Posterior vena cava (tissue), 2 donors: ENCODE data around the gene YOD1. TPM values are rescaled to one million over a fixed set of nuclear protein-coding genes. Genes with fewer than 3 reads are reported as not detected.

ENCODE experiments used
- DNase-seq: peaks from one replicate; pipeline ENCODE4 v3.0.0-alpha.2; 2020; ENCODE audit warnings: low spot score
- intact Hi-C, 2 donors: fragments of 100-400 bp; cut with DNase I; formaldehyde crosslinking; loops; one replicate each; pipeline versions ENCODE4 v1.14.1 to v1.14.2; 2022 to 2023
- total RNA-seq, 2 donors: library from RNA; stranded (reverse); fragmentation: NEBNext Ultra II Directional; extraction: Animal tissue kit (Norgen Biotek cat#: 25700); gene quantifications; one replicate each; pipeline ENCODE4 v1.2.1, GENCODE V29; 2021
- donor health status: DM: yes; HTN: yes; CAD: no.
- donor health status: DM: yes; HTN: yes; CAD: no.

The YOD1 gene
- total RNA-seq, 2 donors from 2014 or later = 6.6 to 7.0 TPM

GRCh38 chr1:207019161-207019560, 31.8 kb downstream of the YOD1 start:
- intact Hi-C loops = no loop called here
- no peak for DNase-seq

- intact Hi-C loops = no loop called here
- no peak for DNase-seq
Measured at GRCh38 chr1:207018707-207019106, 32.3 kb downstream of the YOD1 start.

- no peak for DNase-seq
- intact Hi-C loops = no loop called here
Measured at GRCh38 chr1:207017615-207018559, 33.1 kb downstream of the YOD1 start.

GRCh38 chr1:207015791-207016190, 35.2 kb downstream of the YOD1 start:
- intact Hi-C loops = no loop called here
- no peak for DNase-seq

- no peak for DNase-seq
- intact Hi-C loops = no loop called here
Measured at GRCh38 chr1:207014728-207015127, 36.3 kb downstream of the YOD1 start.

- intact Hi-C loops = no loop called here
- DNase-seq = no peak
Measured at GRCh38 chr1:207013321-207014085, 37.5 kb downstream of the YOD1 start.

- DNase-seq = no peak
- intact Hi-C loops = no loop called here
Measured at GRCh38 chr1:207010726-207011125, 40.3 kb downstream of the YOD1 start.

GRCh38 chr1:207009945-207010344, 41.1 kb downstream of the YOD1 start:
- intact Hi-C loops = no loop called here
- DNase-seq = no peak

- no peak for DNase-seq
- intact Hi-C loops = no loop called here
Measured at GRCh38 chr1:207009182-207009850, 41.7 kb downstream of the YOD1 start.

GRCh38 chr1:207007352-207008033, 43.5 kb downstream of the YOD1 start:
- intact Hi-C loops = no loop called here
- no peak for DNase-seq

GRCh38 chr1:207006914-207007313, 44.1 kb downstream of the YOD1 start:
- no peak for DNase-seq
- intact Hi-C loops = no loop called here

- DNase-seq = no peak
- intact Hi-C loops = no loop called here
Measured at GRCh38 chr1:207006083-207006482, 44.9 kb downstream of the YOD1 start.

- intact Hi-C loops = no loop called here
- DNase-seq = no peak
Measured at GRCh38 chr1:207004931-207005830, 45.8 kb downstream of the YOD1 start.

- intact Hi-C loops = no loop called here
- DNase-seq = no peak
Measured at GRCh38 chr1:207003210-207003609, 47.8 kb downstream of the YOD1 start.

- DNase-seq = no peak
- intact Hi-C loops = no loop called here
Measured at GRCh38 chr1:207002724-207003146, 48.3 kb downstream of the YOD1 start.

- no peak for DNase-seq
- intact Hi-C loops = no loop called here
Measured at GRCh38 chr1:207001492-207002245, 49.3 kb downstream of the YOD1 start.

- intact Hi-C loops = no loop called here
- DNase-seq = no peak
Measured at GRCh38 chr1:207000651-207001291, 50.2 kb downstream of the YOD1 start.
